ENCODE results near the gene ADAD1.

ADAD1 gene

DNA sequence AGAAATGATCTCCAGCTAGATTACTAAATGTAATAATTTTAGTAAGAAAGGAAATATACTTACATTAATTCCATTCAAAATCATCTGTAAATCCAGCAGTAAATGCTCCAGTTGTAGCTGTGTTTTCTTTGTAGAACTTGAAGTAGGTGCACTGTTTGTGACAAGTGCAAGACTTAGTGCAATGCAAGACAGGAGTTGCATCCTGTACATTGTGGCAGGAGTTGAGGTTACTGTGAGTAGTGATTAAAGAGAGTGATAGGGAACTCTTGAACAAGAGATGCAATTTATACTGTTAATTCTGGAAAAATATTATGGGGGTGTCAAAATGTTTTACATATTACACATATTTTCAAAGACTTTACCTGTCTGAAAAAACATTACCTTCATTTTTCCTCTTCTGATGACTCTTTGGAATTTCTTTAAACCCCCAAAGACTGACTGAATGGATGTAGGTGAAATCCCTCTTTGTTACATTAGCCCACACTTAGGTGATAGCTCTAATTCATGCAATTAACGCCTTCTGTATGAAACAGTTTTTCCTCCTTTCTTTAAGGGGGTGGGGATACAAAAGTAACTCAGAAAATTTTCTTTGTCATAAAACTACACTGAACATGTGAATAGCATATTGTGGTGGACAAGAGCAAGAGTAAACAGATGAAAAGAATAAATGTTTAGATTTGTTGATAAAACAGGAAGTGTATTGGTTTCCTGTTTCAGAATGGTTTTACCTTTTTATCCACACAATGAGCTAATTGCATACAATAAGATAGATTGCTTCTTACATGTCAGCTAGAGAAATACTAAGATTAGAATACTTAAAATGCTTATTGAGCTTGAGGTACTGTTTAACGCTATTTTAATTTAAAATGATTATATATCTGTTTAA is 77.7 kb downstream of the ADAD1 start, which contains the start of gene IL2:
Gene IL2, minus strand, starts transcription at position 495 of the 886 bp plus-strand sequence. Its CDS starts 285 bp downstream, at position 210.
- no peak for DNase-seq (ENCODE audit: low spot score)

DNA sequence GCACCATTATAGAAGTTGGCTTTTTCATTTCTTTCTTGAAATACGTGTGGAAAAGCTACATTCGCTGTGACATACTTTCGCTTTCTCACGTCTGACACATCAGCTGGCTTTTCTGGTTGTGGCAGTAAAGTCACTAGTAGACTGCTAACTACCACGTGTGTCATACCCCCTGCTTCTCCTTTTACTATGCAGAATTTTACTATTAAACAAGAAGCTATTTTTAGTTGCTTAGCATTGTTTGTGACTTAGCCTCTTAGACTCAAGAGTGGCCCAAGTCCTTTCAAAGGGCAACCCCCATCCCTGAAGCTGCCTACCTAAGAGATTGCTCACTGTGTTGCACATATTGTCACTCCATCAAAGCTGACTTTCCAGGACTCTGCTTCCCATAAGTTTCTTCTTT is 79.8 kb downstream of the ADAD1 start:
- DNase-seq (ENCODE audit: low spot score): no peak

DNA sequence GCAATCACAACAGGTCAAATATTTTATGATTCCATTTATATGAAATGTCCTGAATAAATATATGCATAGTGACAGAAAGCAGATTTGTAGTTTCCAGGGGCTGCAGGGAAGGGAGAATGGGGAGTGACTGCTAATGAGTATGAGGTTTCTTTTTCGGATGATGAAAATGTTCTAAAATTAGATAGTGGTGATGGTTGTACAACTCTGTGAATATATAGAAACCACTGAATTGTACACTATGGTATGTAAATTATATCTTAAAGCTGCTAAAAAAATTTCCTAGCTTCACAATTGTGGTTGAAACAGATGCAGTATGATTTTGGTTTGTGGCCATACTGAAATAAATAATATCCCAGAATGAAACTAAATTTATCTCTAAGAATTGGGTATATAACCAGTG is 90.6 kb downstream of the ADAD1 start:
- no peak for DNase-seq (ENCODE audit: low spot score)

DNA sequence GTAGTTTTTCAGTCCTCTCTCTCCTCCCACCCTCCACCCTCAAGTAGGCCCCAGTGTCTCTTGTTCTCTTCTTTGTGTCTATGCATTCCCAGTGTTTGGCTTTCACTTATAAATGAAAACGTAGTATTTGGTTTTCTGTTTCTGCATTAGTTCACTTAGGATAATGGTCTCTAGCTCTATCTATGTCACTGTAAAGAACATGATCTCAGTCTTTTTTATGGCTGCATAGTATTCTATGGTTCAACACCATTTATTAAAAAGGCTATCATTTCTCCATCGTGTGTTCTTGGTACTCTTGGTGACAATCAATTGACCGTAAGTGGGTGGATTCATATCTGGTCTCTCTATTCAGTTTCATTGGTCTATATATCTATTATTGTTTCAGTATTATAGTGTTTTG is 96.4 kb downstream of the ADAD1 start:
- no peak for DNase-seq (ENCODE audit: low spot score)

DNA sequence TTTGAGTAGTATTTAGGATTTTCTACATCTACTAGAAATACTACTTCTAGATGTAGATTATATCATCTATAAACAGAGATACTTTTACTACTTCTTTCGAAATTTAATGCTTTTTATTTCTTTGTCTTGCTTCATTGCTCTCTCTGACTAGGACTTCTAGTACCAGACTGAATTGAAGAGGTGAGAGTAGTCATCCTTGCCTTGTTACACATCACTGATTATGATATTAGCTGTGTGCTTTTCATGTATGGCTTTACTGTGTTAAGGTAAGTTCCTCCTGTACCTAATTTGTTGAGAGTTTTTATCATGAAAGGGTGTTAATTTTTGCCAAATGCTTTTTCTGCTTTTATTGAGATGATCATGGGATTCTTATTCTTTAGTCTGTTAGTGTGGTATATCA is 97.3 kb downstream of the ADAD1 start:
- no peak for DNase-seq (ENCODE audit: low spot score)

DNA sequence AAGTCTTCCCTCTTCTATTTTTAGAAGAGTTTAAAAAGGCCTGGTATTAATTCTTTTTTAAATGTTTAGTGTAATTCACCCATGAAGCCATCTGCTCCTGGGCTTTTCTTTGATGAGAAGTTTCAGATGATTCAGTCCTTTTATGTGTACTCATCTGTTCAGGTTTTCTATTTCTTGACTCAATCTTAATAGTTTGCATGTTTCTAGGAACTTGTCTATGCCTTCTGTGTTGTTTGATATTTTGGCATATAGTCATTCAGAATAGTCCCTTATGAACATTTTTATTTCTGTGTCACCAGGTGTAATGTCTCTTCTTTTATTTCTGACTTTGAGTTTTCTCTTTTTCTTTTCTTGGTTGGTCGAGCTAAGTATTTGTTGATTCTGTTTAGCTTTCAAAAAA is 97.9 kb downstream of the ADAD1 start:
- DNase-seq (ENCODE audit: low spot score): no peak

Data from globus pallidus (tissue), 1 donor.